GM19099 (cell line): Measurements from ENCODE around the gene PNKP.

Experiments
- POLR2A ChIP-seq: IDR thresholded peaks from 3 replicates; pipeline ENCODE4 v1.6.1; 2011; ENCODE audit warnings: low read depth; ENCODE audit not compliant: insufficient read length; ENCODE audit errors: extremely low read depth

Gene PNKP

GRCh38 chr19:49873129-49873521 lies 5.7 kb upstream of the PNKP start:
- no peak for TF ChIP-seq POLR2A

GRCh38 chr19:49872245-49873128 lies 5.1 kb upstream of the PNKP start:
- TF ChIP-seq POLR2A, result no peak

DNA sequence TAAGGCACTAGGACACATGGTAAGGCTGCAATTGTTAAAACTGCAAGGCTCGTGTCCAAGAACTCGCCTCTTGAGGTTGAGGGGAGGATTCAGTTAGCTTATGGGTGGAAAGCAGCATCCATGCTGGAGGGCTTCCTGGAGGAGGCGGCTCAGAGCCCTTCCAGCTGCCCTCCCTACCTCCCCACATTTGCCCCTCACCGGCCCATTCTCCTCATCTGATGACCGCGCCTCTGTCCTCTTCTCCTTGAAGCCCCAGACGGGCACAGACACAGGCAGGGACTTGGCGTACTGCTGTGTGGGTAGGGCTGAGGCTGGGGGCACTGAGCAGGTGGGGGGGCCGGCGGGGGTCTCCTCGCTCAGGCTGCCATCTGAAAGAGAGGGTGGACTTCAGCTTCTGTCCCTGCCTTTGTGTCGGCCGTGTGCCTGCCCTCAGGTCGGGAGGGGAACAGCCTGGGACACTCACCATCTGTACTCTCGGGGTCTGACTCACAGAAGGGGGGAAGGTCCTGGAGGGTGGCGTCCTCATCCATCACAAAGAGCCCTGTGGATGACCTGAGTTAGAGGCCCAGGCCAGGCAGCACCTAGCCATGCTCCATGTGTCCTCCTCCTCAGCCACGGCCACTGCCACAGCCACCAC lies 4.1 kb upstream of the PNKP start:
- no peak for TF ChIP-seq POLR2A

DNA sequence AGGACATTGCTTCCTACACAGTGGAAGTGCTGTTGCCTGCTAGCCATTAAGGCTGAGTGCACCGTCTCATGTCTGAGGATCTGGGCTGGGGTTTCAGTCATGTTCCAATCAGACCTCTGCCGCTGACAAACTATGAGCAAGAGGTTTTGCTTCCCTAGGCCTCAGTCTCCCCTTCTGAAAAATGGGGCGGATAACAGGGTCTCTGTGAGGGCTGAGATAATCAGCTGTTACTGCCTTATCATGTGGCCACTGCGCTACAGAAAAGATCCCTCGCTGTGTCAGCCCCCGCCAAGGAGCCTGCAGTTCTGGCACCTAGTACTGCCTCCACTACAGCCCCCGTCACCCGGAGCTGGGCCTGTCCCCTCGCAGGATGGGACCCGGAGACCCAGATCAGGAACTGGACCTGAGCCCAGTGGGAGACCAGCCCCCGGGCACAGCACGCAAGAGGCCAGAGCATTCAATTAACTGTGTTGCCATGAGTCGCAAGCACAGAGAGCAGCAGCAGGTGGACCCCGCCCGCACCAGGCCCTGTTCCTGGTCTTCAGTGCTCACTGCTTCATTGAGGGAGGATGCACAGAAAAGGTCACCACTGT lies 3.0 kb upstream of the PNKP start:
- TF ChIP-seq POLR2A, result no peak

- TF ChIP-seq POLR2A, result peak; percentile 65
Measured at GRCh38 chr19:49869484-49870308, 2.3 kb upstream of the PNKP start.

DNA sequence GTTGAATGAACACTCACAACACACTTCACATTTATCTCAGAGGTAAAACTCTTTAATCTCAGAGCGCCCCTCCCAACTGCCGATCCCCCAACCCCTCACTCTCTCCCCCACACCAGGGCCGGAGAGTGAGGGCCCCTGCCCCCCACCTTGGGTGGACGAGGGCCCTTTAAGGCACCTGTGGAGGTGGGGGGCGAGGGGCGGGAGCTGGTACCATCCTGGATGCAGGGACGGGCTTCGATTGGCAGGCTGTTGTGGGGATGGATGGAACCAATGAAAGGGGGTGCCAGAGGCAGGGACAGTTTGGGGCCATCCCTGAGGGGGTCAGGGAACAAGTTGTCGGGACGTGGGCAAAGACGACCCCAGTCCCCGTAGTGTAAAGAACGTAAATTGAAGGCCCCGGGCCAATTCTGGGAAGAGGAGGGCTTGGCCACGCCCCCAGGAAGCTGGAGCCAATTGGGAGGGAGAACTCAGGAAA lies 1.7 kb upstream of the PNKP start:
- no peak for TF ChIP-seq POLR2A

DNA sequence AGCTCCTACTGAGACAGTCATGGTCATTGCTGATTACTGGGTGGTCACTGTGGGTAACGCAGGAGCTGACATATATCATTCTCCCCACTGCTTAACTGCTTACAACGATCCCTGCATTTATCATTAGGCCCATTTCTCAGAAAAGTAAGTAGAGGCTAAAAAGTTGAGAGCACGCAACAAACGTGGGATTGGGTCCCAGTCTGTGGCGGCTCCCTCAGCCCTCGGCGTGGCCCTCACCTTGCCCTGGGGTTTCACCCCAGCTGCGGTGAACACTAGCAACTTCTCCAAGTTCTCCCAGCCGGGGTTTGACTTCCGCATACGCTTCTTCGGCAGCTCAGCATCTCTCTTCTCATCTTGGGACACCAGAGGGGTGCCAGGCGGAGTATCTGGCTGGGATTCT lies 2.5 kb downstream of the PNKP start:
- no peak for TF ChIP-seq POLR2A

GRCh38 chr19:49863935-49864320 lies 3.4 kb downstream of the PNKP start:
- no peak for TF ChIP-seq POLR2A

GRCh38 chr19:49863254-49863934 lies 4.0 kb downstream of the PNKP start:
- no peak for TF ChIP-seq POLR2A

DNA sequence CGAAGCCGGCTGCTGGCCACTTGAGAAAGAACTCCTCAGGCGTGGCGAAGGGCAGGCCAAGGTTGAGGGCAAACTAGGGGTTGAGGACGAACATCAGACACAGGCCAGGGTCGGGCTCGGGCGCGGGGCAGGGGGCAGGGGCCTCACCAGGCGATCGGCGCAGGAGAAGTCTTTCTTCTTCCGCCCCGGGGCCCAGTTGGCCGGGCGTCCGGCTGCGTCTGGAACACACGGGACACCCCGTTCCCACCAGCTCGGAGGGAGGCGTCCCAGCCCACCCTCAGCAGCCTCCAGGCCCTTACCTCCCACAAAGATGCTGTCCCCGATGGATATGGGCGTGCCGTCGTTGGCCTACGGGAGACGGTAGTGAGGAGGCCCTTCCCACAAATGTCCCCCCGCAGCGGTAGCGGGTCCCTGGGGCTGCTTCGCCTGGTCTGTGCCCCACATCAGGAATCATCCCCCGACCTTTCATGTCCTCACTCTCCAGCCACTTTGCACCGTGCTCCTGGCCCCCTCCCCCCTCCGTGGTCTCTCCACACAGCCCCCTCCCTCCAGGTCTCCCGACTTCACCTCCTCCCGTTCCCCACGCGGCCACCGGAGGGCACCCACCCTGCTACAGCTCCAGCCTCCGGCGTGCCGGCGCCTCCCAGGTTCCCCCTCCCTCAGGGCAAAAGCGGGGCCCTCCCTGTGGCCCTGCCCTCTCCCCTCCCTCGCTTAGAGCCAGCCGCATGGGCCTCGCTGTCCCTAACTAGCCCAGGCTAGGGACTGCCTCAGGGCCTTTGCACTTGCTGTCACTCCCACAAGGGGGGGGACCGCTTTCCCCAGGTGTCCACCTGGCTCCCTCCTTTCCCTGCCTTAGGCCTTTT lies 4.8 kb downstream of the PNKP start:
- no peak for TF ChIP-seq POLR2A

DNA sequence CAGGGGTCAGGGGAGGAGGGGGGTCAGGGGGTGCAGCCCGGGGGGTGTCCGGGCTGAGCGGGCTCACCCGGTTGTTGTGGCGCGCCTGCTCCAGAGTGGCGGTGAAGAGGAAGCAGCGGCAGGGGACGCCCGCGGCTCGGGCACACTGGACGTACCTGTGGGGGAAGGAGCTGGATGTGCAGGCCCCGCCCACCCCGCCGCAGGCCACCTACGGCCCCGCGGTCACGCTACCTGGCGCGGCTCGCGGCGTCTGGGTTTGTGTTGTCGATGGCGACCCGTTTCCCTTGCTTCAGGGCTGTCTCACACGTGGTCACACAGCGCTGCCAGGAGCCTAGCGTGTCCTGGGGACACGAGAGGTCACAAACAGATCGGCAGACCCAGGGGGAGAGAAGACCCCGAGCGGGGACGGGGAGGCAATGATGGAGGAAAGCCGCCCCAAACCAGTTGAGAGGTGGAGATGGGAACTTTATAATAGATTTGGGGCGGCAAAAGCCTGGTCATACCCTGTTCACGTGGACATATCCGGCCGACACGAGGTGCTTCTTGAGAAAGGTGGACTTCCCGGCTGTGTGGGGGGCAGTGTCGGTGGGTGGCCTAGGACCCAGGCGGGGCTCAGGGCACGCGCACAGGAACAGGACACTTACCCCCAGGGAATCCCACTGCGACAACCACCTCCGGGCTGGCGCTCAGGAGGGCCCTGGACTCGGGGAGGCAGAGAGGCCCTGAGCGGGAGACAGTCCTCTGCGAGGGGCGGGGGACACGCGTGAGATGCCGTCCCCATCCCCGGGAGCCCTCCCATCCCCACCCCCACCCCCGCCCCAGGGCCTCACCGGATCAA lies 5.6 kb downstream of the PNKP start:
- TF ChIP-seq POLR2A, result no peak

DNA sequence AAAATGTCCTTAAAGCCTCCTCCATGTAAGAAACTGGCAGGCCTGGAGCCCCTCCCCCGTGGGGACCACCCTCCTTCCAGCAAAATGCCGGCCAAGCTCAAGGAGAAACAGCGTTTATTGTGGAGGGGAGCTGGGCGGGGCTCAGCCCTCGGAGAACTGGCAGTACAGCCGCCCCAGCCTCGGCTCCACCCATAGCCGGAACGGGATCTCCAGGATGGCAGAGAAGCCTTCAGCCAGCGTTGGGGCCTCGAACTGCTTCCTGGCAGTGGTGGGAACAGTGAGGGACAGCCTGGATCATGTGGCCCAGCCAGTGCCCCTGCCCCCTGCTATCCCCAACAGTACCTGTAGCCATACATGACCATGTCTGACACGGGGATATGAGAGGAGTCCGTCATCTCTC lies 6.3 kb downstream of the PNKP start:
- TF ChIP-seq POLR2A, result no peak
